T-cell (primary cell): Measurements from ENCODE around the gene NCAM1. TPM values are rescaled to one million over a fixed set of nuclear protein-coding genes. Genes with fewer than 3 reads are reported as not detected.

Experiments
- ATAC-seq, 4 experiments: fragments of 200-7000 bp in 3 of 4; fragments of 150-1000 bp in 1 of 4; cut with Tn5 transposase; replicated peaks in 1 of 4; 1 replicate in 3 of 4; 2 replicates in 1 of 4; pipeline ENCODE4 v1.10.0; 2021; ENCODE audit warnings: moderate library complexity in 3 of 4, mild to moderate bottlenecking in 2 of 4, moderate number of reproducible peaks in 1 of 4
- CTCF ChIA-PET, 2 donors: fragments of 300-600 bp; sonication (Branson Sonifier 250); formaldehyde crosslinking; loops; one replicate each; lab custom pipeline; 2022; ENCODE audit warnings: antibody characterized with exemption in 2 of 2; lab: Charles Lee
- POLR2A ChIA-PET, 2 donors: fragments of 300-600 bp; sonication (Branson Sonifier 250); formaldehyde crosslinking; loops; one replicate each; lab custom pipeline; 2022; ENCODE audit warnings: antibody characterized with exemption in 2 of 2; lab: Charles Lee
- DNase-seq, 35 experiments: peaks; one replicate each; pipeline versions ENCODE4 v3.0.0 to v3.0.0-alpha.2; 2013 to 2023
- H3K27ac ChIP-seq: one replicate; pipeline ENCODE4 v1.5.1; 2013; ENCODE audit warnings: low read length
- H3K27me3 ChIP-seq, 2 experiments: replicated peaks in 1 of 2; 1 replicate in 1 of 2; 2 replicates in 1 of 2; pipeline versions ENCODE4 v1.6.1 to v1.7.0; 2013; ENCODE audit warnings: low read length in 1 of 2, mixed read lengths in 1 of 2; ENCODE audit not compliant: control insufficient read depth in 2 of 2, insufficient read depth in 2 of 2; ENCODE audit errors: extremely low read depth in 1 of 2
- H3K36me3 ChIP-seq, 2 donors: 1 replicate in 1 of 2; 2 replicates in 1 of 2; pipeline versions ENCODE4 v1.6.1 to v1.7.0; 2013; ENCODE audit warnings: low read length in 1 of 2; ENCODE audit not compliant: control insufficient read depth in 2 of 2, insufficient read depth in 1 of 2; ENCODE audit errors: extremely low read depth in 1 of 2
- H3K4me1 ChIP-seq, 2 experiments: 1 replicate in 1 of 2; 2 replicates in 1 of 2; pipeline versions ENCODE4 v1.6.1 to v1.7.0; 2013; ENCODE audit warnings: low read length in 2 of 2, mixed read lengths in 1 of 2; ENCODE audit not compliant: insufficient read depth in 2 of 2, control insufficient read depth in 1 of 2; ENCODE audit errors: extremely low read depth in 1 of 2
- H3K4me3 ChIP-seq, 2 donors: 1 replicate in 1 of 2; 2 replicates in 1 of 2; pipeline versions ENCODE4 v1.5.1 to v1.7.0; 2013; ENCODE audit warnings: mild to moderate bottlenecking in 2 of 2, low read length in 1 of 2, moderate library complexity in 1 of 2; ENCODE audit not compliant: control insufficient read depth in 1 of 2; ENCODE audit errors: extremely low read depth in 1 of 2
- H3K9me3 ChIP-seq: 2 replicates; pipeline ENCODE4 v1.7.0; 2013
- H3K27ac Mint-ChIP-seq, 2 donors: one replicate each; pipeline ENCODE4 v1.8.0; 2020 to 2021; ENCODE audit warnings: mild to moderate bottlenecking in 2 of 2, mixed read lengths in 2 of 2
- H3K27me3 Mint-ChIP-seq, 2 donors: one replicate each; pipeline ENCODE4 v1.8.0; 2021 to 2022; ENCODE audit warnings: mixed read lengths in 2 of 2
- H3K36me3 Mint-ChIP-seq: one replicate; pipeline ENCODE4 v1.8.0; 2021; ENCODE audit warnings: mixed read lengths
- H3K4me1 Mint-ChIP-seq, 3 donors: one replicate each; pipeline ENCODE4 v1.8.0; 2020 to 2022; ENCODE audit warnings: mixed read lengths in 3 of 3, mild to moderate bottlenecking in 1 of 3
- H3K4me3 Mint-ChIP-seq, 3 donors: one replicate each; pipeline ENCODE4 v1.8.0; 2020 to 2022; ENCODE audit warnings: mild to moderate bottlenecking in 3 of 3, mixed read lengths in 3 of 3, moderate library complexity in 3 of 3
- H3K9me3 Mint-ChIP-seq, 3 donors: one replicate each; pipeline ENCODE4 v1.8.0; 2020 to 2022; ENCODE audit warnings: mixed read lengths in 3 of 3
- WGBS: methylation state at CpG from one replicate; pipeline ENCODE4 v1.1.5; 2013; ENCODE audit warnings: missing lambda C conversion rate; ENCODE audit not compliant: insufficient coverage; 5-methylcytosine and 5-hydroxymethylcytosine counted together
- total RNA-seq, 35 experiments: library from RNA in 6 of 35; stranded (reverse) in 6 of 35; fragments of 120-200 nt in 1 of 35; gene quantifications; one replicate each; pipeline versions ENCODE4 v1.2.1 to v1.2.4 and lab custom pipeline; 2013 to 2026

The NCAM1 gene
- total RNA-seq, 5 donors from 2014 or later (not counting 1 experiment from before 2014, with no cell fraction given): 0.90 to 1.8 (median 1.1) TPM

DNA sequence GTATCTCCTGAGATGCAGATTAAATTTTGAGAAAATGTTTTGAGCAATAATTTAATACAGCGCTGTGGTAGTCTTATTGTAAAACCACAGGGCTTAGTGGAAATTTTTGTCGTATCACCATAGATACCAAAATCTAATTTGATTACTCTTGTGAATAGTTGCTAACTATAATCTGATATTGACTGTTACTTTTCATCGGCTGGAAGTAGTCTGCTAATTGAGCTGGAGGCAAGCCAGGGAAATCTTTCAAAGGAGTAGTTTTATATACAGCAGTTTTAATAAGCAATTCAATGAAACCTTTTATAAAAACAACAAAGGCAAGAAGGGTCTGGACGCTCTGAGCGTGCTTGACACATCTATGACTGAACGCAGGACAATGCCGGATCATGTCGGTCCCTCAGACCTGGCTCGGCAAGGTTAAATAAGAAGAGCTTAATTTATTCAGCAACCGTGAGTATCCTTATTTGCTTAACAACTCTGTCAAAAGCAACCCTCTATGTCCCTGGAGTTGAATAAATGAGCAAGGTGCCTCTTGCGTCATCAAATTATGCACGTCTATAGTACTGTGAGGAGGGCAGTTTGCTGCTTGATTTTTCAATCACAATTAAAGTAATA lies 121.2 kb downstream of the NCAM1 start:
- H3K36me3 Mint-ChIP-seq: no peaks in the 10 kb centered on the region
- no peak overlapping the region for H3K27ac ChIP-seq
- H3K27me3 ChIP-seq: peaks cover 0 to 3% of the 10 kb centered on the region in 2 experiments
- no peaks in the 10 kb centered on the region for H3K4me1 Mint-ChIP-seq
- 96% methylated on average over 5 of the region's 12 CpGs for WGBS
- no peak overlapping the region for H3K27ac Mint-ChIP-seq
- H3K27me3 Mint-ChIP-seq: peaks cover 2 to 7% of the 10 kb centered on the region in 2 donors
- no peak overlapping the region for H3K4me3 Mint-ChIP-seq
- ATAC-seq (no peak), DNase-seq (no peak)
- ChIA-PET CTCF (no interaction called here), POLR2A (no interaction called here)
- H3K9me3 Mint-ChIP-seq: no peaks in the 10 kb centered on the region
- H3K36me3 ChIP-seq: no peaks in the 10 kb centered on the region
- no peak overlapping the region for H3K4me3 ChIP-seq
- no peaks in the 10 kb centered on the region for H3K4me1 ChIP-seq
- H3K9me3 ChIP-seq: no peaks in the 10 kb centered on the region

DNA sequence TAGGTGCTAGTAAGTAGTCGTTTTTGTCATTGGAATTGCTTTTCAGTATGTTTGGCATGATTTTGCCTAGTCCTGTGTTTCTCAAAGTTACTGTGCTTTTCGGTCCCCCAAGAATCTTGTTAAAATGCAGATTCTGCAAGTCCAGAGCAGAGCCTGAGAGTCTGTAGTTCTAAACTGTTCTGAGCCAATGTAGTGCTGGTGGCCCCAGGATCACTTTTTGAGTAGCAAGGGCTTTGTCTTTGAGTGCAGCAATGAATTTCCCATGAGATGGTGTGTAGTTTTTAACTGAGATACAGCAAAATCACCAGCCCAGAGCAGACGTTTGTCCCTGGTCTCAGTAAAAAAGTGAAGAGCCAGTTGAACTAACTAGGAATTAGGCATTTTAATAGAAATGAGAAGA lies 122.4 kb downstream of the NCAM1 start:
- Mint-ChIP-seq H3K27ac (no peak overlapping the region), H3K4me1 (no peaks in the 10 kb centered on the region), H3K9me3 (no peaks in the 10 kb centered on the region), H3K36me3 (no peaks in the 10 kb centered on the region), H3K27me3 (peaks cover 2 to 11% of the 10 kb centered on the region in 2 donors), H3K4me3 (no peak overlapping the region)
- H3K9me3 ChIP-seq: no peaks in the 10 kb centered on the region
- CTCF ChIA-PET: interaction anchor here in 1 of 2 donors (0.7 kb wide), 1 partner anchor 715 kb away, joined by 3 read pairs; no protein-coding TSS in a partner anchor
- DNase-seq (no peak), ATAC-seq (no peak)
- POLR2A ChIA-PET: no interaction called here
- H3K4me1 ChIP-seq: no peaks in the 10 kb centered on the region
- H3K27ac ChIP-seq: no peak overlapping the region
- peaks cover 0 to 3% of the 10 kb centered on the region in 2 experiments for H3K27me3 ChIP-seq
- WGBS: 54% methylated on average over 3 of the region's 3 CpGs
- H3K36me3 ChIP-seq: no peaks in the 10 kb centered on the region
- H3K4me3 ChIP-seq: no peak overlapping the region

DNA sequence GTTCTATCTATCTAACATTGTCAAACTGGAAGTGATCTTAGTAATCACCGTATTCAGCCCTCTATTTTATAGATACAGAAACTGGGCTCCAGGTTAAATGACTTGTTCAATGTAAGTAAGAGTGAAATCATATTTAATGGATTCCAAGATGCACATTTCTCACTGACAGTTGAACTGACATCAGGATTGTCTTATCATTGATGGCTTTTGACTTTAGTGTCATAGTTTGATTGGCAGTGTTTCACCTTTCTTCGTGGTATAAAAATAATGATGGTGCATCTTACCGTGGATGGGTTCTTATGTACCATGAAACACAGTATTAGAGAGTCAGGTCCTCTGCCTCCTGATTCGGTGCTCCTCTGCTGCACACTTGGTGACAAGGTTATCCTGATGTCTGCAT lies 123.1 kb downstream of the NCAM1 start:
- H3K4me1 Mint-ChIP-seq: no peaks in the 10 kb centered on the region
- WGBS: 67% methylated on average over 2 of the region's 4 CpGs

DNA sequence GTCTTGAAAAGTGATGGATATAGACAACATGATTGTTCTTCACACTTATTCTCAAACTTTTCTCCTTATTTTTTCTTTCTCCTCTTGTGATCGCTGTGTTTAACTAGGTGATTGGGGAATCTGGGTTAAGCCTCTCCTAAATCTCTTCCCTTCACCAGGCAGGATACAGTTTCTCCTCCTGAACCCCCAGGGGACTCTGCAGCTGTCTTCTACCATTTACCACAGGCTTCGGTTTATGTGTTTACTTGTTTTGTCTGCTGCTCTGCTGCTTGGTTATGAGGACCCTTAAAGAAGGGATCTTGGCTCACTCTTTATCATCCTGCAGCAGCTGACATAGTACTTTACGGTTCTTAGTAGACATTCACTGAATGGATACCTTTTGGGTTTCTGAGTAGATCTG lies 124.2 kb downstream of the NCAM1 start:
- Mint-ChIP-seq H3K4me3 (no peak overlapping the region), H3K4me1 (no peaks in the 10 kb centered on the region), H3K27me3 (peaks cover 2 to 12% of the 10 kb centered on the region in 2 donors), H3K36me3 (no peaks in the 10 kb centered on the region), H3K9me3 (no peaks in the 10 kb centered on the region), H3K27ac (no peak overlapping the region)
- Histone ChIP-seq H3K9me3 (no peaks in the 10 kb centered on the region), H3K36me3 (no peaks in the 10 kb centered on the region), H3K4me1 (no peaks in the 10 kb centered on the region), H3K27ac (no peak overlapping the region), H3K27me3 (no peaks in the 10 kb centered on the region), H3K4me3 (no peak overlapping the region)
- ATAC-seq (no peak), DNase-seq (no peak)
- ChIA-PET CTCF (no interaction called here), POLR2A (no interaction called here)
- no CpG with 5 or more reads among the region's 3 CpGs for WGBS

More for the DNA sequence above, 123.1 kb downstream of the NCAM1 start:
- Histone ChIP-seq H3K4me1 (no peaks in the 10 kb centered on the region), H3K4me3 (no peak overlapping the region), H3K27me3 (no peaks in the 10 kb centered on the region), H3K9me3 (no peaks in the 10 kb centered on the region), H3K27ac (no peak overlapping the region), H3K36me3 (no peaks in the 10 kb centered on the region)
- Mint-ChIP-seq H3K9me3 (no peaks in the 10 kb centered on the region), H3K27ac (no peak overlapping the region), H3K27me3 (peaks cover 2 to 8% of the 10 kb centered on the region in 2 donors), H3K36me3 (no peaks in the 10 kb centered on the region), H3K4me3 (no peak overlapping the region)
- POLR2A ChIA-PET: no interaction called here
- no peak for ATAC-seq
- CTCF ChIA-PET: no interaction called here
- no peak for DNase-seq

DNA sequence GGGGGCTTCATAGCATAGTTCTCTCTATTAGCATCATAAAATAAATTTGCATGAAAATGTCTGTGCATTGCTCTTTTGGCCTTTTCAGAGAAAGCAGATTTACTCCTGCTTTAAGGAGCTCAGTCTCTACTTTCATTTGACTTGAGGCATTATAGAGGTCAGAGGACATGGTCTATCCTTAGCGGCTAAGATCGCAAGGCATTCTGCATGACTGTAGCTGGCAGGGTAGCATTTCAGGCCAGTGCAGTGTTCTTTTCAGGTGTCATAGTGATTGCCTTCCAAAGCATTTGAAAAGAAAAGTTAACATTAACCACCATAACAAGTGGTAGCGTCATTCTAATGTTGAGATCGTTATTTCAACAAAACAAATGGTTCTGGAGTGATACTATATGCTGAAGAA lies 126.5 kb downstream of the NCAM1 start:
- no peak for DNase-seq
- no peaks in the 10 kb centered on the region for H3K27me3 ChIP-seq
- peaks cover 2 to 19% of the 10 kb centered on the region in 2 donors for H3K27me3 Mint-ChIP-seq
- no peaks in the 10 kb centered on the region for H3K36me3 ChIP-seq
- H3K9me3 Mint-ChIP-seq: no peaks in the 10 kb centered on the region
- no CpG with 5 or more reads among the region's 4 CpGs for WGBS
- H3K27ac Mint-ChIP-seq: no peak overlapping the region
- POLR2A ChIA-PET: no interaction called here
- no peaks in the 10 kb centered on the region for H3K4me1 ChIP-seq
- no peak overlapping the region for H3K27ac ChIP-seq
- no peaks in the 10 kb centered on the region for H3K4me1 Mint-ChIP-seq
- no peaks in the 10 kb centered on the region for H3K9me3 ChIP-seq
- no peak overlapping the region for H3K4me3 Mint-ChIP-seq
- no peak overlapping the region for H3K4me3 ChIP-seq
- H3K36me3 Mint-ChIP-seq: no peaks in the 10 kb centered on the region
- CTCF ChIA-PET: no interaction called here
- ATAC-seq: no peak

DNA sequence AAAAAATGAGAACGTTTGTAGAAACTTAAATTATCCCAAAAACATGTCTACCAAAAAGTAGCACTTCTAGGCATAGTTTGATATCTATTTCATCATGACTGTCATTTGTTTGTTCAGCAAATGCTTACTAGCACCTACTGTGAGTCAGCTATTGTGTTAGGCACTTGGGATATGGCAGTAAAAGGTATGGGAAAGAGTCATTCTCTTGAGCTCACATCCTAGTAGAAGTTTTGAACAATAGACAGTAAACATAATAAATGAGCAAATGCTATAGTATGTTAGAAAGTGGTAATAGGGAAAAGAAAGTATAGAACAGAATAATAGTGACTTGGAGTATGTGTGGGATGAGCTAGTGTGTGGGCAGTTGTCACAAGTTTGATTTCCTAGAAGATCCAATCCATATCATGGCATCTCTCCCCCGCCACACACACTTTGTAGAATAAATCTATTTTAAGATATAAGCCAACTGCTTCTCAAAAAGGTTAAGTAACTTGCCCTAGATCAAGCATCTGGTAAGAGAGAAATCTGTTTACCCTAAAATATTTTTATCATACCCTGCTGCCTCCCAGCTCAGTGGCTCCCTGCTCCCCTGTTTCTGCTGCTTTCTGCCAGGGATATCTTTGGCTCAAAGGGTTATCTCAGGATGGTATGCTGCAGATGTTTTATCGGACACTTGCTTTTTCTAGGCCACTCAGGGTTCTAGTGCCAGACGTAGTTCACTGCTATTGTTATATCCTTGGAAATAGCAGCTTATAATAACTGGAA lies 129.7 kb downstream of the NCAM1 start:
- ChIA-PET POLR2A (no interaction called here), CTCF (no interaction called here)
- no peaks in the 10 kb centered on the region for H3K27me3 ChIP-seq
- no peak overlapping the region for H3K27ac ChIP-seq
- WGBS: 71% methylated on average over 1 of the region's 4 CpGs
- H3K27ac Mint-ChIP-seq: no peak overlapping the region
- no peak overlapping the region for H3K4me3 Mint-ChIP-seq
- H3K27me3 Mint-ChIP-seq: peaks cover 2 to 25% of the 10 kb centered on the region in 2 donors
- DNase-seq (no peak), ATAC-seq (no peak)
- H3K4me1 Mint-ChIP-seq: no peaks in the 10 kb centered on the region
- no peak overlapping the region for H3K4me3 ChIP-seq
- no peaks in the 10 kb centered on the region for H3K36me3 Mint-ChIP-seq
- H3K9me3 Mint-ChIP-seq: no peaks in the 10 kb centered on the region
- no peaks in the 10 kb centered on the region for H3K4me1 ChIP-seq
- H3K9me3 ChIP-seq: no peaks in the 10 kb centered on the region
- H3K36me3 ChIP-seq: no peaks in the 10 kb centered on the region
